GM18861 (cell line): ENCODE data around the gene MOG.

Experiments used
- ATAC-seq: cut with Tn5 transposase; IDR thresholded peaks from one replicate; pipeline ENCODE4 v1.9.1; 2021; ENCODE audit not compliant: unreplicated experiment

Gene MOG

DNA sequence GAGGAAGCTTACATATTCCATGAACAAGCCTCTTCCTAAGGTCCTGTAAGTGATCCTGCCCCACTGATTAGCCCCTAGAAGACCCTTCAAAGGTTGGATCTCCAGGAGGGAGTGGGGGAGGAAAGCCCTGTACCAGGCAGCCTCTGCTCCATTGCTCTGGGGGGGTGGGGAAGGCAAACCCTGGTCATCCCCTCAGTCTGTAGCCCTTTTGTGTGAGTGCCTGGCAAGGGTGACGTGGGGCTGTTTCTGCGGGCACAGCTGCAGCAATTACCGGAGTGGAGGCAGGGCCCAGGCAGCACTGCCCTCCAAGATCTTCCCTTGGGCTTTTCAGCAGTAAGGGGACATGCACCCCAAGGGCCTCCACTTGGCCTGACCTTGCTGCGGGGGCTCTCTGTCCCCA is at the start of gene MOG:
Gene MOG, plus strand, starts transcription at position 295 of the 400 bp plus-strand sequence. CDS start 118 bp downstream, outside the sequence.
- ATAC-seq, result no peak

DNA sequence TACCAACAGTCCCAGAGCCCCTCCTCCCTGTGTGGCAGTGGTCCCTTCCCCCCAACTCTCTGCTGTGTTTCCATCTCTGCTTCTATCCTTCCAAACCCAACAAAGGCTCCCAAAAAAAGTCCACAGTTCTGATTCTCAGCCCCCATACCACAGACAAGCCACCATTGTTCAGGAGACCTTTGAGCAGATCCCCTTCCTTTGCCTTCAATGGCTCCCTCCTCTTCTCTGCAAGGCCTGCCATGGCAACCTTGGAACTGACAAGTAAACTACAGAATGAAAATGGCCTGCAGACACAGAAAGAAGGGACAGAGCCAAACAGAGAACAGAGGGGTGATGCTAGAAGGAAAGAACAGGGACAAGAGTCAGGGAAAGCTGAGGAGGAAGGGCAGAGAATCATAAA is 48.8 kb upstream of the MOG start:
- ATAC-seq, result no peak

DNA sequence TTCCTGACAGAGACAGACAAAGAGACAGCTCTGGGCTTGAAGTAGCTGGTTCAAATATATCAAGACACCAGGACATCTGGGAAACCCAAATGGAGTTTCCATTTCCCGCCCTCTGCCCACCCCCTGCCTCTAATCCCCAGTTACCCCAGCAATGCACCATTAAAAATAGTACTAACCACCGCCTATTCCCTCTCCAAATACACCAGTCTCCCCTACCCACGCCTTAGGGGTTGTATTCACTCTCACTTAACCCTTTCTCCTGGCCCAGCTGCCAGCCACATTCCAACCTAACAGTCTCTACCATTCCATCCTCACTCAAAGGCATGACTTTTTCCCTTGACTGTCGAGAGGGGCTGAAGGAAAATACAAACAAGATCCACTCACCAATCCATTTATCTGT is 46.4 kb upstream of the MOG start:
- no peak for ATAC-seq

DNA sequence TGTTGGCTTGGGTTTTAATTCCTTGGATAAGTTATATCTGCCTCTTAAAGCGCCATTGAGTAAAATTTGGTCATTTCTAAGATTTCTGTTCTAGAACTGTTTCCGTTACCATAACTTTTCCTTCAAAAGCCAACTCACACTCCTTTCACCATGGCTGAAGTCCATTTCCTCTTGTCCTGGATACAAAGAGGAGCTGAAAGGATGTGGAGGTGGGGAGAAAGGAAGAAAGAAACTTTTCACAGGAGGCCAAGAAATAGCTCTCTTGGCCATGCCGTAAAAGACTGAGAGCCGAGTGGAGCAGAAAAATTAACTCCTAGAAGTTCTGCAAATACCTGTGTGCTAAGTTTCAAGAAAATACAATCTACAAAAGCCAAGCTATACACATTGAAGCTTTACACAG is 45.5 kb upstream of the MOG start:
- no peak for ATAC-seq

DNA sequence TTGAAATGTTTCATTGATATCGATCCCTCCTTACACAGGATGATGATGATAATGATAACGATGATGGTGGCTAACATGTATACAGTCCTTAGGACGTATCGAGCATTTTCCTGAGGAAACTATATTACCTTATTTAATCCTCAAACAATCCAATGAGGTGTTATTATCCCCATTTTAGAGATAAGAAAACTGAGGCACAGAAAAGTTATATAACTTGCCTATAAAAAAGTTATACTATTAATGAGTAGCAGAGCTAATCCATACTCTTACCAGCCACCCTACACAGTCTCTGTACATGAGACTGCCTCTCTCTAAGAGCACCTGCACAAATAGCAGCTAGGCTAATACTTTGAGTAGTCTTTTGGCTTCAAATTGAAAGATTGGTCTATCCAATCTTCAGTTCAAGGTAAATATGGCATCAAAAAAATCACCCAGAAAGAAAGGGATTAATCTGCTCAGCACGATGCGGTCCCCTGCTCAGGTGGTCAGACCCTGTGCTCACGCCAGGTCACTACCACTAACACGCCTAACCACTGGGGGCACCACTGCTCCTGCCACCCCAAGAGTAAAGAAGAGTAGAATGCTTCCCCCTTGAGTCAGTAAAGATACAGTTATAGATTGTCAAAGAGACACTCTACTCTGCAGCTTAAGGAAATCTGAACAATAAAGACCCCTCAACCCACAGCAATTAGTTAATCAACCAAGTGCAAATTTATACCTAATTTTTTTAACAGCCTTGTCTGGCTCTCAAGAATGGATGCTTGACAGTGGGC is 38.9 kb upstream of the MOG start:
- ATAC-seq, result no peak

DNA sequence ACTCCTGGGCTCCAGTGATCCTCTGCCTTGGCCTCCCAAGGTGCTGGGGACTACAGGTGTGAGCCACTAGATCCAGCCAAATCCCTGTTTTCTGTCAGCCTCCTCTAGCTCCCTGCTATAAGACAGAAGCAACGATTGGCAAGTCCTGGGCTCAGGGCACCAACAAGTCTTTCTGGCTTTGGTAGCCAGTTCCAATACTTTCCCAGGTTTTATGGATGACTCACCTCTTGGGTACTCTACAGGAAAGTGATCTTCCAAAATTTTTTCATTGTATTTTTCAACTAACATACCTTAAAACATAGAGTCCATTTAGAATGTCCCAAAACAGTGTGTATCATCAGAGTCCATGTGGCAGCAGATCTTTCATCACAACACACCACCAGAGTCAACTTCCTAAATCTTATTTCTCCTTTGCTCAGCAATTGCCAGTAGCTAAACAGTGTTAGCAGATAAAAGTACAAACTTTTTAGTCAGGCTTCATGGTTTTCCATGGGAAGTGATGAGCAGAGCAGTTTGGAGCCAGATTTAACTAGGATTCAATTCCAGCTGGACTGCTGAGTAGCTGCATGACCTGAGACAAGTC is 37.2 kb upstream of the MOG start:
- no peak for ATAC-seq

DNA sequence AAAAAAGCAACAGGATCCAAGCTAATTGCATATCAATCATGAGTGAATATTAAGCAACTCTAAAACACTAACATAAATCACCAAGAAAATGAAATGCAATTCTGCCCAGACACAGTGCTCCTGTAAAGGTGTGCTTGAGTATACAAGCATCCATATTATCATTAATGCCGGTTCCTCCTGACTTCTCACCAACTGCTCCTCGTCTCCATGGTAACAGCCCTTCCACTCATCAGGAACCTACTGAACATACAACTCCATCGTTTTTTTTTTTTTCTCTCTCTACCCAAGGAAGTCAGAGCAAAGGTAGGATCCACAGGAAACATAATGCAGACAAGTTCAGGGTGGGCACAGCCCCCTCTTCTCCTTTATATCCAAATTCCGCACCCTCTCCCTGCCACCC is 36.3 kb upstream of the MOG start:
- no peak for ATAC-seq

DNA sequence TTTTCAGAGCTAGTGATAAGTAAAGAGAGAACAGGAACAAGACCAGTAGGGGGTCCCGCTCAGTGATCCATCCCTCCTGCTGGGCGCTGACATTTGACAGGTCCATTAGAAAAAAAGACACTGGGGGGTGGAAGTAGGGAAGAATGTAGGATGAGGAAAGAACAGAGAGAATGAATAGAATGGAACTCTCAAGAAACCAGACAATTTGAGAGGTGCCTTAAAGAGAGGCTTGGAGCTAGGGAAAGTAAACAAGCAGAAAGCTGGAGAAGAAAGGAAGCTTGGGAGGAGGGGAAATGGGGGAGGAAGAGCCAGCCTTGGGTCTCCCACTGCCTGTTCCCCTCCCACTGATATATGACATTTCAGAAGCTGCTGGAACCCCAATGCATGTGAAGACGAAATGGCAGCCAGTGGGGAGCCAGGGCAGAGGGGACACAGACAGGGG is 32.4 kb upstream of the MOG start:
- ATAC-seq, result no peak

DNA sequence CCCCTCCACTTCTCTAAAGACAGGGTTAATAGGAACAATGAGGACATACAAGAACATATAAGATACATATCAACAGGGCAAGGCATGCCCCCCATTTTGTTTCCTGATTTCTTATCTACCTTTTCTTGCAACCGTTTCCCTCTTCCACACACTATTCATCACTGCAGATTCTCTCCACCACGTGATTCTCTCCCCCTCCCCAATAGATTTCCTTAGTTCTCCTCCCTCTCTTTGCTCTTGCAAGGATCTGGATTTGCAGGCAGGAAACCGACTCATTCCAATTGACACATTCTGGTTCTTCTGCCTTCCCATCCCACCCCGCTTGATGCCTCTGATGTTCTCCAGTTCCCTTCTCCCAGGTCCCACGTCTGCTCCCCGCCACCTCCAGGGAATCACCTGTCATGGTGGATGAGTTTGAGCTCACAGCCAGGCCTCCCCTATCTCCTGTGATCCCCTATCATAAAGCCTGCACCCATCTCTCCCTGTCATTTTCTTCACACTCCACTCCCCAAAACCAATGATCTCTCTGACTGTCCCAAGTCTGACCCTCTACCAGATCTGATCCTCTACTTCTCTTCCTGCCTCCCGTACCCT is 31.5 kb upstream of the MOG start:
- no peak for ATAC-seq

DNA sequence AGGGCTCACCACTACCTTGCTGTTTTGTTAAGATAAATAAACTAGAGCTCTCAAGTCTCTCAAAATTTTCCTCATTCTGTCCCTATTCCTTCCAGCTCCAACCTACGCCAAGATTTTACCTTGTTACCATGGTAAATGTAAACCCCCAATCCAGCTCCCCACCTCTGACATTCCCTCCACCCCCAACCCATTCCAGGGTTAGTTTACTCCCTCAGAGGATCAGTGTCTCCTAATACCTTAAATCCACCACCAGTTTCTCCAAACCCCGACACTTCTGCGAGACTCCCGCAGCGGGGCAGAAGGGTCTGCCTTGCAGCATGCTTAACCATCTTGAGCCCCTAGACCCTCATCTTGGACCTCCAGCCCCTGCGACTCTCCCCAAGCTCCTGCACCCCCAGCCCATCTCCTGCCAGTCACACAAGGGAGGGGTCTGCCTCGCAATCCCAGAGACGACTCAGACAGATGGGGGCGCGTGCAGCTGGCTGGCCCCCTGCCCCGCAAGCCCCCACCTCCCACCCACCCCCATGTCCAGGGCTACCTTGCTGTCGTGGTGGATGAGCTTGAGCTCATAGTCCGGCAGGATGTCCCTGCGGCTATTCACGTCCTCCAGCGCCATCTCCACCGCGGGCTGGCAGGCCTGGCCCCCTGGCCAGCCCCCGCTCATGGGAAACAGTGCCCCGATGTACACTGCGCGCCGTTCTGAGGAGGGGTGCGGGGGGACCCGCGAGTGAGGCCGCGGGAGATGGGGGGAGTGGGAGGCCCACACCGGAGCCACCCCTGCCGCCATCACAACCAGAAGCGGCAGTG is 29.7 kb upstream of the MOG start:
- no peak for ATAC-seq

DNA sequence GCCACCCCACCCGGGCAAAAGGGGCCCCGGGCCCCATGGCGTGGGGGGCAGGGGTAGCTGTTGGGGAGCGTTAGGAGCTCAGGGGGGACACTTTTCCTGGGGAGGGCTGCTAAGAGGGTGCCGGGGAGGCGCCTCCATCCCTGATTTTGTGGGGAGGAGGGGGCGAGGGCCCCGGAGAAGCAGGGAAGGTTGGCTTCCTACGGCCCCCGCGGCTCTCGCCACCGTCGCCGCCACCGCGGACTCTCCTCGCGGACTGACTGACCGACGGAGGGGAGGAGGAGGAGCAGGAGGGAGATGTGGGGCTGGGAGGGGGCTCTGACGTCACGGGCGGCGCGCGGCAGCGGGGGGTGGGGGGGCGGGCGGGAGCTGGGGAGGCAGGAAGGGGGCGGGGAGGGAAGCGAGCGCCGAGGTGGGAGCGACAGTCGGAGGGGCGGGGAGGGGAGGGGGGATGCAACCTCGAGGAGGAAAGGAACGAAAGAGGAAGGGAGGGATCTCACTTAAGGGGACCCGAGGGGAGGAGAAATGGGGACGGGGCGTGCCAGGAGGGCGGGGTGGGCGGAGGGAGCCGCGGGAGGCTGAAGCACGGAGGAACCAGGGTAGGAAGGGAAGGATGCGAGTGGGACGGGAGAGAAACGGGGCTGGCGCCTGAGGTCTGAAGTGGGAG is 29.0 kb upstream of the MOG start:
- ATAC-seq, result no peak

DNA sequence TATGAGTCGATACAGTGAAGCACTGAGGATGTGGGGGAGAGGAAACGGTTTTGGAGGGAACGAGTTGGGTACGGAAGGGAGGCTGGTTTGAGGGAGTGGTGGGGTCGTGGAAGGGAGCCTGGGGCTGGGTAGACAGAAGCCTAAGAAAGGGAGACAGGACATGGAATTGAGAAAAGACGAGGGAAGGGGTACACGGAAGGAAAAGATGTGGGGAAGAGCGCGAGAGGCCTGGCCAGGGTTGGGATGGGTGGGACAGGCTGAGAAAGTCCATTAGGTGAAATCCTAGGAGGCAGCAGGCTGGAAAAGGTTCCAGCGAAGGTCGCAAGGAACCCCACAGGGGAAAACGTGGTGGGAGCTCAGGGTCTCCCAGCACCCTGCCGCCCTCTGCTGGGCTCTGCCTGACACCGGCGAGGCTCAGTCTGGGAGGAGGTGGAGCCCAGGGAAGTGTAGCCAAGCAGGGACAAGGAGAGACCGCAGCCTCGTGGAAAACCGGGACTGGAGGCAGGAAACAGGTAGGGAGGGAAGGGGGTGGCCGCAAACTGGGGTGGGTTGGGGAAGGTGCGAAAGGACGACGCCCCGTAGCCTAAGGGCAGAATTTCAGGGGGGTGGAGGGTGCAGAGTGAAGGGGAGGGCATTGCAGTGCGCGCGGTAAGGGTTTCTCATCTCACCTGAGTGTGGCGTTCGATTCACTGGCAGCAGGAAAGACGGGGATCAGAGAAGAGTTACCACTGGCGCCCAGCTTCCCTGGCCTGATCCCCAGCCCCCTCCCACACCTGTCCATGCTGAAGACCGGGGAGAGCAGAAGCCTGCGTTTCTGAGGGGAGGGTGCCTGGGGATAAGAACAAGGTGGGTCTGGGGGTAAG is 28.2 kb upstream of the MOG start:
- ATAC-seq, result no peak

DNA sequence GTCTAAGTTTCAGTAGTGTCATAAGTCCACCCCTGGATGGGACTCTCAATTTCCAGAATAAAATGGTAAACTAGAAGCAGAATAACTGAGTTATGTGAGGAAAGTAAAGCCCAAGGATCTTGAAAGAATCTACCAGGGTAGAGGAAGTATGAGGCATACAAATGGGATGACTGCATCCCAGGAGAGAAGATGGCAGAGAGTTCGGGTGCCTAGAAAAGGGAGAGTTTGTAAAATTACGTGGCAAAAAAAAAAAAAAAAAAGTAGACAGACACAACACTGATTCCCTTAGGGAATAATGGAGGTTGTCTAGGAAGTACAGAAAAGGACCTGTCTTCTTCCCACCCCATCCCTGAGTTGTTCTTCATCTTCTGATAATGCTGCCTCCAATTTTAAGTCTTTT is 27.3 kb upstream of the MOG start:
- no peak for ATAC-seq

DNA sequence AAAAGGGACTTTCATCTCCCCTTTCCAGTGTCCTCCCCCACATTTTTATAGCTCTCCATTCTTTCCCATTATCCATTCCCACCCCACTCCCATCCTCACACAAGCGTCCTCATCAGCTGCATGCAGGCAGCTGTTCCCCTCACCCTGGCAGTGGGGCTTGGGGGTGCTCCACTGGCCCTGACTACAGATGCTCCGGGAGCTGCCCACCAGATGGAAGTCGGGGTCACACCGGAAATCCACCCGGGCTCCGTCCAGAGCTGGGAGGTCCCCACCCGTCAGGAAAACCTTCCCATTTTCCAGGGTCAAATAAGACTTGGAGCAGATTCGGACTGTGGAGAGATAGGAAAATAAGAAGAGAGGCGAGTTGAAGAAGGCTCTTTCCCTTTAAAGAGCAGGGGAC is 26.6 kb upstream of the MOG start:
- ATAC-seq, result no peak

DNA sequence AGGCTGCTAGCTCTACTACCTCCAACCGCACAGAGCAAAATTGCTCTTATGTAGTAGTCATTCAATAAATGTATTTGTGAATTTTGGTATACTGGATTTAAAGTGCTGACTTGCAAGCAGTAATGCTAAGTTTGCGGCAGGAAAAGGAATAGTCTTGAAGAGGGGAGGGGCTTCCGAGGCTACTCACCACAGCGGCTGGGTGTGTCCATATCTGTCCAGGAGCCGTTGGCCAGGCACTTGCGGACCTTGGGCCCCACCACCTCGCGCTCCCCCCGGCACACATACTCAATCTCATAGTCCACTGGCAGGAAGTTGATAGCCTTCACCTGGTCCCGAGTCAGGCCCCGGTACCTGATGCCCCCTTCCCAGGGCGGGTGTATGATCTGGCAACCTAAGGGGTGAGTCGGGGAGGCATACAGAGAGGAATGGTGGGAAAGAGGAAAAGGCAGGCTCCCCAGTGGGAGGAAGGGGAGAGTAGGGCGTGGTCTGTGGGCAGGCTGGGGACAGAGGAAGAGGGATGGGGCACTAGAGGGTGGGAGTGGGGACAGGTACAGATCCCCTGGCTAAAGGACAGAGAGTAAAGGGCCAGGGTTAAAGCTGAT is 25.6 kb upstream of the MOG start:
- no peak for ATAC-seq

DNA sequence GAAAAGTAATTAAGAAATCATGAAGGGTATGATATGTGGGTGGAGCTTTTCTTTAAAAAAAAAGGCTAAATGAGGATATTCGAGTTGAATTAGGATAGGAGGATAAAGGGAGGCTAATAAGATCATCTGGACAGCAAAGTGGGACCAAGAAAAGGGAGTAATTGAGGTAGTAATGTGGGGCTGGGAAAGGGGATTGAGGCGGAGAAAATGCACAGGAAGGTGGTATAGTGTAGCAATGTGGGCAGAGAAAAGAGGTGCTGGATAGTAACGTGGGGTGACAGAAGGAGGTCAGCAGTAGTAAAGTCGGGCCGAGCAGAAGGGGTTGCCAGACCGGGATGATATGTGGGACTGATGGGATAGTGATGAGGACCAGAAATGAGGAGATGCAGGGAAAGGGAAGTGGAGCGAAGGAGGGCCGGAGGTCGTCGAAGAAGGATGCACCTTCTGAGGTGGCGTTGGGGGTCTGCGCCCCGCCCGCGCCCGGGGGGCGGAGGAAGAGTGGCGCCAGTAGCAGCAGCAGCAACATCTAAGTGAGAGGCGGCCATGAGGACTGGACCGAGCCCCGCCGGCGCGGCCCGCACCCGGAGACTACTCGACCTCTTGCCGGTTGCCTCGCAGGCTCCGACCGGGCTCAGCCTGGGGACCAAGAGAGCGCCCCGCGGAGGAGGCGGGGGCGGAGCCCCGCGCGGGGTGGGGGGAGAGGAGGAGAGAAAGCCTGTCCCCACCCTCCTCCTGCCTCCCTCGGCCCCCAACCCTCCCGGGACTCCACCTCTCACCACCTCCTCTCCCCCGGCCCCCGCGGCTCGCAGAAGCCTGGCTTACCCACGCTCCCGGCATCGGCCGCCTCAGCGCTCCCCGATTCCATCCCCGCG is 24.8 kb upstream of the MOG start:
- no peak for ATAC-seq

DNA sequence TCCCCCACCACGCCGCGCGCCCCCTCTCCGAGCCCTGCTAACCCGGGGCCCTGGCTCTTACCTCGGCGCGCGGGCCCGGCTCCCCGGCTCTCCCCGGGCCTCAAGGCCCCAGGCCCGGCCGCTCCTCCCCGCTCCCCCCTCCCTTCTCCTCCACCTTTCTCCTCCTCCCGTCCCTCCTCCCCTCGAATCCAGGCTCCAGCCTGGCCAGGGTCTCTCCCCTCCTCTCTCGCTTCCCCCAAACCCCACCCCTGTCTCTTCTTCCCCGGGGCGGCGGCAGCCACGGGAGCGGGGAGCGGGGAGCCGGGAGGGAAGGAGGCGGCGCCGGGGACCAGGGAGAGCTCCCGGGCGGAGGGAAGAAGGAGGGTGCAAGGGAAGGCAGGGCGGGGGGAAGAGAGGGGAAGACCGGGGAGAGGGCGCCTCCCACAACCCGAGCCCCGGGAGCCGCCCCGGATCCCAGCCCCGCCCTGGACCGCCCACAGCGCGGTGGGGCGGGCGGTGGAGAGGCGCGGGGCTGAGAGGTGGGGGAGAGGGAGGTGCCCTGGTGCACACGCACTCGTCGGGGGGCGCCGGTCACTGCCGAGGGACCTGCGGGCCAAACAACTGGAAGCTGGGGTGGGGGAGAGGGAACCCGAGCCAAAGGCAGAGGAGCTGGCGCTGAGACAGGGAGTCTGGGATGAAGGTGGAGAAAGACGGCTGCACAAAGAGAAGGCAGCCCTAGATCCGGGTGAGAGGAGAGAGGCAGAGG is 23.9 kb upstream of the MOG start, which contains the start of gene GABBR1:
Gene GABBR1, minus strand, starts transcription at position 395 of the 745 bp plus-strand sequence. CDS start 798 bp downstream, outside the sequence.
- no peak for ATAC-seq

DNA sequence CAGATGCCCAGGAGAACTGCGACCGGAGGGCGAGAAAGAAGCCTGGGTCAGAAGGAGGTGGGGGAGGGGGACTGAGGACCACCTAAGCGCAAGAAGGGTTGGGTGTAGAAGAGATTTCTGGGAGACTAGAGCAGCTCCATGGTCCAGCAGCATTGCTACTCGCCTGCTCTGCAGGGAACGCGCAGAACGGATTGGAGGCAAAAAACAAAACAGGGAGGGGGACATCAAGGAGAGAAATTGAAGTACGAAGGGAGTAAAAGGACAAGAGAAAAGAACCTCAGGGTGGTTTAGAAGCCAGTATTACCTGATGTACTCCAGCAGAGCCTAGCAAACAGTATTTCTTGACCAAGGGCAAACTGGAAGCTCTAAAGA is 23.4 kb upstream of the MOG start:
- no peak for ATAC-seq
